Coronary artery (tissue), 2 donors: ENCODE results near the gene MICU1.

Experiments
- DNase-seq: peaks from one replicate; pipeline ENCODE4 v3.0.0-alpha.2; 2017; ENCODE audit warnings: low spot score
- H3K27ac ChIP-seq, 2 donors: fragments of 200-600 bp; sonication (generic); one replicate each; pipeline ENCODE4 v1.5.1; 2016 to 2019
- H3K4me3 ChIP-seq: fragments of 200-600 bp; sonication (generic); 2 replicates; pipeline ENCODE4 v1.5.1; 2016; ENCODE audit warnings: mild to moderate bottlenecking, moderate library complexity
- TF ChIP-seq, protein P1 (sequence below): fragments of 200-600 bp; sonication (generic); IDR thresholded peaks from one replicate; pipeline ENCODE4 v1.5.1; 2019; ENCODE audit warnings: antibody characterized with exemption

The MICU1 gene

DNA sequence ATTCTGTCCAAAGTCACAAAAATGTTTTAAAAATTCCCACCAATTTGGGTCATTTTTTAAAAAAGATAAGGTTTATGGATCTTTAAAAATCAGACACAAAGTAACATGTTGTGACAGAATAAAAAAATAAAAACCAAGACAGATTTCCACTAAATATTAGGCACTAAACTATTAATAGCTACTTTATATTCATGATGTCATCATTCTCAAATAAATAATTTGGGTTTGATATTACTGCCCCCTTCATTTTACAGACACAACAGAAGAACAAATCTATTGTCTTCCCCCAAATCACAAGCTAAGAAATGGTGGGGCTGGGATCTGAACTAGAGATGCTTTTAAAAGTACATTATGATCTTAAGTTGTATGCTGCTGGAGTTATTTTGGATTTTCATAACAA lies 119.4 kb downstream of the MICU1 start:
- TF ChIP-seq, protein P1, sequence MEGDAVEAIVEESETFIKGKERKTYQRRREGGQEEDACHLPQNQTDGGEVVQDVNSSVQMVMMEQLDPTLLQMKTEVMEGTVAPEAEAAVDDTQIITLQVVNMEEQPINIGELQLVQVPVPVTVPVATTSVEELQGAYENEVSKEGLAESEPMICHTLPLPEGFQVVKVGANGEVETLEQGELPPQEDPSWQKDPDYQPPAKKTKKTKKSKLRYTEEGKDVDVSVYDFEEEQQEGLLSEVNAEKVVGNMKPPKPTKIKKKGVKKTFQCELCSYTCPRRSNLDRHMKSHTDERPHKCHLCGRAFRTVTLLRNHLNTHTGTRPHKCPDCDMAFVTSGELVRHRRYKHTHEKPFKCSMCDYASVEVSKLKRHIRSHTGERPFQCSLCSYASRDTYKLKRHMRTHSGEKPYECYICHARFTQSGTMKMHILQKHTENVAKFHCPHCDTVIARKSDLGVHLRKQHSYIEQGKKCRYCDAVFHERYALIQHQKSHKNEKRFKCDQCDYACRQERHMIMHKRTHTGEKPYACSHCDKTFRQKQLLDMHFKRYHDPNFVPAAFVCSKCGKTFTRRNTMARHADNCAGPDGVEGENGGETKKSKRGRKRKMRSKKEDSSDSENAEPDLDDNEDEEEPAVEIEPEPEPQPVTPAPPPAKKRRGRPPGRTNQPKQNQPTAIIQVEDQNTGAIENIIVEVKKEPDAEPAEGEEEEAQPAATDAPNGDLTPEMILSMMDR = no peak
- no peak for DNase-seq

GRCh38 chr10:72505435-72505834 lies 120.4 kb downstream of the MICU1 start:
- Histone ChIP-seq H3K4me3 (no peak overlapping the region), H3K27ac (no peak overlapping the region)
- no peak for DNase-seq
- TF ChIP-seq, protein P1 = no peak

More for the DNA sequence above, 119.4 kb downstream of the MICU1 start:
- Histone ChIP-seq H3K4me3 (no peak overlapping the region), H3K27ac (no peak overlapping the region)

DNA sequence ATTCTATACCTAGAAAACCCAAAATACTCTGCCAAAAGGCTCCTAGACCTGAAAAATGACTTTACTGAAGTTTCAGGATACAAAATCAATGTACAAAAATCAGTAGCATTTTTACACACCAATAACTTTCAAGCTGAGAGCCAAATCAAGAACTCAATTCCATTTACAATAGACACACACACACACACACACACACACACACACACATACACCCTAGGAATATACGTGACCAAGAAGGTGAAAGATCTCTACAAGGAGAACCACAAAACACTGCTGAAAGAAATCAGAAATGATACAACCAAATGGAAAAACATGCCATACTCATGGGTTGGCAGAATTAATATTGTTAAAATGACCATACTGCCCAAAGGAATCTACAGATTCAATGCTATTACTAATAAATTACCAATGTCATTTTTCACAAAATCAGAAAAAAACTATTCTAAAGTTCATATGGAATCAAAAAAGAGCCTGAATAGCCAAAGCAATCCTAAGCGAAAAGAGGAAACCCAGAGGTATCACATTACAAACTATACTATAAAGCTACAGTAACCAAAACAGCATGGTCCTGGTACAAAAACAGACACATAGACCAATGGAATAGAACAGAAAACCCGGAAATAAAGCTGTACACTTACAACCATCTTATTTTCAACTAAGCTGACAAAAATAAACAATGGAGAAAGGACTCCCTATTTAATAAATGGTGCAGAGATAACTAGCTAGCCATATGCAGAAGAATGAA lies 122.0 kb downstream of the MICU1 start:
- TF ChIP-seq, protein P1 = no peak
- Histone ChIP-seq H3K4me3 (no peak overlapping the region), H3K27ac (no peak overlapping the region)
- DNase-seq = no peak

DNA sequence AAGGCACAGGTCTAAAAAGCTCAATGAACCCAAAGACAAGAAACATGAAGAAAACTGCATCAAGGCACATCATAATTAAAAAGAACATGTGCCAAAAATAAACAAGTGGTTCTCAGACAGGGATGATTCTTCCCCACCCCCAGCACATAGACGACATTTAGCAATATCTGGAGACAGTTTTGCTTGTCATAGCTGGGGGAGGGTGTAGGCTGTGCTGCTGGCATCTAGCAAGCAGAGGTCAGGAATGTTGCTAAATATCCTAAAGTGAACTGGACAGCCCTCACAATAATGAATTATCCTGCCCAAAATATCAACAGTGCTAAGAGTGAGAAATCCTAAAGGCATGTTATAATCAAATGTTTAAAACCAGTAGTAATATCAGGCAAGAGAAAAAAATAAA lies 122.6 kb downstream of the MICU1 start:
- DNase-seq = no peak
- Histone ChIP-seq H3K4me3 (no peak overlapping the region), H3K27ac (no peak overlapping the region)
- TF ChIP-seq, protein P1 = no peak

DNA sequence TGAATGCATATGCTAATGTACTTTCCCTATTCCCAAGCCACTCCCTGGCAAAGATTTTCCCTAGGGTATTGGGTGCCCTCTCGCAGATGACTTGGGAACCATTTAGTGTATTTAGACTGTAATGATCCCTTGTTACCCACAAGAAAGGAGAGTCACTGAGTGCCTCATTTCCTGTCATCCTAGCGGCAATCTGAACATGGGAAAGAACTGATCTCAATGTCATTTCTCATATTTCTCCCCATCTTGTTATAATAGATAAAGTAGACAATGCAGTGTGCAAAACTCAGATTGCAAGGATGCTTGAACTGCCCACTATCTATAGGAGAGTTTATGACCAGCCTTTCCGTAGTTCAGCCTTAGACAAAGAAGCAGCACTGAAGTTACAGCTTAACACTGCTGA lies 123.3 kb downstream of the MICU1 start:
- DNase-seq = no peak
- Histone ChIP-seq H3K27ac (peak overlapping the region in 1 of 2 donors; percentile 28), H3K4me3 (no peak overlapping the region)
- TF ChIP-seq, protein P1 = no peak

DNA sequence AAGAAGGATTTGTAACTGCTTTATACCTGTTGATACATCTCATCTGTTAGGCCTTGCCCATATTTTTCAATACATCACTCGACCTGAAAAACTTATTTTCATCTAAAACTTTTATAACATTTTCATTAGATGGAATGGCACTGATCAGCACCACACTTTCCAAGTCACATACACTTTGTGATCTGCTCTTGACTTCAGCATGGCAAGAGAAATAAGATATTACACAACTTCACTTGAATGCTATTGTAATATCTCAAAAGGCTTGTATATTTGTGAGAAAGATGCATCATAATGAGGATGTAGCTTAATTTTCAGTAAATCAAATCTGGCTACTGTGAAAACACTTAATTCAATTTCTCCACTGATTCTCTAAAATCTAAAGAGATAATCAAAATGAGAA lies 126.2 kb downstream of the MICU1 start:
- TF ChIP-seq, protein P1 = no peak
- Histone ChIP-seq H3K4me3 (no peak overlapping the region), H3K27ac (no peak overlapping the region)
- no peak for DNase-seq

DNA sequence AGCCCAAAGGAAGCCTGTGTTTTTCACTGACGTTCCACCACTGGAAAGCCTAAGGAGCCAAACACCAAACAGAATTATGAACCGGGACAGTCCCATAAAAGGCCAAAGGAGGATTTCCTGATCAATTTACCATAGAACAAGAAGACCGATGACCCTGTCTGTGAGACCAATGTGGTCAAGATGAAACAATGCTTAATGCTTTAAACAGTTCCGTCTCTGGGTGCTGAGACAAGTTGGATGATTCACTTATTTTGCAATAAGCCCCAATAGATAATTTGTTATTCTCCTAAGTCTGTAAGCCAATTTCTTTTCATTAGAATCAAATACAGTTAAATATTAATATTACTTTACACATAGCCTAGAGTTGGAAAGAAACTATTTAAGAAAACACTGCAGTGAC lies 134.9 kb downstream of the MICU1 start:
- no peak for DNase-seq
- Histone ChIP-seq H3K4me3 (no peak overlapping the region), H3K27ac (no peak overlapping the region)
- TF ChIP-seq, protein P1 = no peak
